HG02571 (cell line): ENCODE data around the gene LRRC9.
A peak's percentile ranks its signal among the peaks of the same experiment; 100 is the strongest.
"Not testable (repeated sequence)": the region's sequence is repeated elsewhere in the genome, so short reads cannot be mapped to it uniquely, and the experiment has no call there.

ENCODE experiments used
- ATAC-seq: cut with Tn5 transposase; IDR thresholded peaks from one replicate; pipeline ENCODE4 v1.9.1; 2021; ENCODE audit warnings: mild to moderate bottlenecking, moderate library complexity; ENCODE audit not compliant: unreplicated experiment

The LRRC9 gene

DNA sequence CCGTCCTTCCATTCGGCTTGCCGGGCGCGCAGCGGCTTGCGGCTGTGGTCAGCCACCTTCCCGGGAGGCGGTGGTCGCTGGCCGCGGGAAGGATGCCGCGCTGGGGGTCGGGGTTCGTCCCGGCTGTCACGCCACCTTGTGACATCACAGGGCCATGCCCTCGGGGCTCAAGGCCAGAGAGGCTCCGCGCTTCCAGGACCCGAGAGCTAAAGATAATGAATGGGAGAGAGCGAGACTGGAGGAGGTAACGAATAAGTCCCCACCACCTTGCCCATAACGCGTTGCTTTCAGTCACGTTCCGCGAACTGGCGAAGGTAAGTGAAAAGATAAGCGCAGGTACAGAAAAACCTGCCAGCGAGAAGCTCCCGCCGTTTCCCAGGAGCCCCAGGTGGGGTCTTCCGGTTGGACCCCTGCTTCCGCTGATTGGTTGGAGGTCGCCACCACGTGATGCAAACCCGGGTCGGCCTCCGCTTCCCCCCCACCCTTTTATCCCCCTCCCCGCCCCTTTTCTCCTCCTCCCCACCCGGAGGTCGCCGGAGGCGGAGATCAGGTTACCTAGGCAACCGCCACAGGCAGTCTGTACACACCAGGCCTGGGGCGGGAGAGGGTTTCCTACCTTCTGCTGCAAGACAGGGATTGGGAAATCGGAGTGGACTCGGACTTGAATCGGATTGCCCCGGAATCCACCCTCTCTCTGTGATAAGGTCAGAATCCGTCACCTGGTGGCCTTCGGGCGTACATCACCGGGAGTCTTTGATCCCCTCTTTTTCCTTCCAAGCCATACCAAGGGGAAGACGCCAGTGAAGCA, at the start of gene LRRC9:
LRRC9 (plus strand) TSS at position 575 of the 808 bp plus-strand sequence.
- ATAC-seq = no peak

DNA sequence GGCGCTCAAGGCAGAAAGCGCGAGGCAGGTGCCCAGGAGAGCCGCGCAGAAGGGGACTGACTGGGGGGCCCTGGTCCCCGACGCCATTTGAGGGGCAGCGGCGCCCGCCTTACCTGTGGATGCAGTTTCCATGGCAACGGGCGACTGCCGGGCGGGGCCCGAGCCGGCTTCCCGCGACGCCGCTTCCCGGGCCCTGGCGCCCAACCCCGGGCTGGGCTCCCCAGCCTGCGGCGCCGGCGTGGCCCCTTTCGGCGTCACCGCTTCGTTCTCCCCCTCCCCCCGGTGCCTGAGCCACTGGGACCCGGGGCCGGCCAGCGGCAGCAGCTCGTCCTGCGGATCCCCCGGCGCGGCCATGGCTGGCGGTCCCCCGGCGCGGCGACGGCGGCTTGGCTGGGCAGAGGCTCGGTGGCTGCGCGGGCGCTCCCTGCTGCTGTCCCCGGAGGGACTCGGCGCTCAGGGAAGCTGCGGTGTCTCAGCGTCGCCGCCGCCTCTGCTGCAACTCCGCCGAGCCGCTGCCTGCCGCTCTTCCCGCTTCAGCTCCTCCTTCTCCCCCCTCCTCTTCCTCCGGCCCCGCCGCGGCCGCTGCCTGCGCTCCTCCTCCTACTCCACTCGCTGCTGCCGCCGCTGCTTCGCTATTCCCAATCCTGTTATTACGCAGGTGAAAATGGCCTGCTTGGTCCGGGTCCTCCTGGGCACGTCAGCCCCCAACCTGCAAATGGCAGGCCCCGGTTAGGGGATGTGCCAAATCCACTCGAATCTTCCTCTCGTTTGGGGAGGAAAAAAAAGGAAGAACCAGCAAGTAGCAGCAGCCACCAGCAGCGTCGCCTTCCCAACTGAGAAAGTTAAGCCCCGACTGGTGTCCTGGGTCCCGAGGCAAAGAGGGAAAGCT, 49.4 kb upstream of the LRRC9 start, which contains the start of gene RTN1:
RTN1 (minus strand) TSS at position 500 of the 889 bp plus-strand sequence; CDS start at position 354, 146 bp downstream.
- no peak for ATAC-seq

DNA sequence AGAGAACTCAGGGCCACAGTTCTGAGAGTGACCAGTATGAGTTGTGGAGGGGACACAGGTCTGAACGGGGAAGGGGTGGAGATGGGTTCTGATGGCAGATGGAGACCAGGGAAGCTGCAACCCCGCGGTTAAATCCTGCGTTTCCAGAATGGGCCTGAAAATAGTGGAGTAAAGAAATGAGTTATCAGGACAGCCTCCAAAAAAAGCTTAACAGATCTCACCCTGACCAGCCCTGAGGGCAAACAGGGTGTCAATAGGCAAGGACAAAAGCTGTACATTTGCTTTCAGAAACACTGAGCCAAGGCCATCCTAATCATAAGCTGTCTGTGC, 48.8 kb upstream of the LRRC9 start:
- ATAC-seq = no peak

DNA sequence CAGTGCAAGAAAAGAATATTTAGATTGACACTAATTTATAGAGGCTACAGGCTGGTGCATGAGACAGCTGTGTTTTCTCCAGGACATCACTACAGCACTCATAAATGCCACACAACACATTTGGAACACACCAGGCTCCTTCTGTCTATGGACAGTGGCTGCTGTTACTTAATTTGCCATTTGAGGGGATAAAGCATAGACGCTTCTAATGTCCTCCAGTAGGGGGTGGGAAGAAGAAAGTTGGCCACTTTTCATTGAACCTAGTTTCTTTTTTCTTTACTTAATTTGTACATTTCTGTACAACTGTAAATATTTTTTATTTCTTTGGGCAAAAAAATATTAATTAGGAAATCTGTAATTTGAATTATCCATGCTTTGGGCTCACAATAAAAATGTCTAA, 37.0 kb upstream of the LRRC9 start:
- no peak for ATAC-seq

DNA sequence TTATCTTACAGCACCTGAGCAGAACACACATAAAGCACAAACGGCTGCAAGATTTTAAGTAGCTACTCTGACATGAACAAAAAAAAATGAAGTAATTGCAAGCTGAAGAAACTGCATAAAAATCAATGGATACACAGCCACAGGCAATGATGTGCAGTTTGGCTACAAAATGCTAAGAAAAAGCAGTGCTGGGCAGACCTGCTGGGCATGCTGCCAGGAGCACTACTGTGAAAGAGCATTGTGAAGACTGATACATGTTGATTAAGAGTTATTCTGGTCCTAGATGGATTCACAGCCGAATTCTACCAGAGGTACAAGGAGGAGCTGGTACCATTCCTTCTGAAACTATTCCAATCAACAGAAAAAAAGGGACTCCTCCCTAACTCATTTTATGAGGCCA, 29.3 kb upstream of the LRRC9 start:
- no peak for ATAC-seq

- no peak for ATAC-seq
These were observed 24.2 kb upstream of the LRRC9 start for GRCh38 chr14:59895721-59896120.

GRCh38 chr14:59897757-59898383, 22.1 kb upstream of the LRRC9 start:
- ATAC-seq = no peak

- ATAC-seq = no peak
These were observed 19.4 kb upstream of the LRRC9 start for GRCh38 chr14:59900556-59900955.

DNA sequence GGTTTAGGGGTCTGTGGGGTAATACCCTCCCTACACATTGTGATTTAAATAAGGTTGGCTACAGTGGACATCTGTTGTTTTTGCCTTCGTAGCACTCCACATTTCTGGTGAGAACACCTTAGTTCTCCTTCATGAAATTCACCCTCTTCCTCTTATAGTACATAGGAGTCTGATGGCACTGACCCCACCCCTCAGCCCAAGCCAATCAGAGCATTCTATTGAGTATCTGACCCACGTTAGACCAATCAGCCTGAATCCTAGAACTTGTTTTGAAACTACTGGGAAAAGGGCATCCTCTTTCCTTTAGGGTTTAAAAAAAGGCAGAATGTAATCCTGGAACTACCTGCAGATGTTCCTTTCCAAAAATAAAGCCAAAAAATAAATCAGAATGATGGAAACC, 15.8 kb upstream of the LRRC9 start:
- ATAC-seq = no peak

DNA sequence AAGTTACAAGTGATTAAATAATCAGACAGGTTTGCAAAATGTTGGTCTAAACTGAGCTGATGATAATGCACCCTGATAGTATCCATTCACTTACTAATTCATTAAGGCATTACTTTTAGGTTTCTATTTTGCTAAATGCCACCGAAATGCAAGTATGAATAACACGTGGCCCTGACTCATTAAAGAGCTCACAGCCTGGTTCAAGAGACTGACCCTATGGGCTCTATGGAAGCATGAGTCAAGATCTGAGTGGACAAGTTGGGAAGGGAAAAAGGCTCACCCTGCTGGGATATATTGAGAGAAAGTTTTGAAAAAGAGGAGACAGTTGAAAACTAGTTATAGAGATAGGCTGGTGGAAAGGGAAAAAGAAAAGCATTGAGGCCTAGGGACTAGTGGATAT, 14.8 kb upstream of the LRRC9 start:
- ATAC-seq = no peak

- ATAC-seq = no peak
These were observed 7.5 kb upstream of the LRRC9 start for GRCh38 chr14:59912443-59912842.

DNA sequence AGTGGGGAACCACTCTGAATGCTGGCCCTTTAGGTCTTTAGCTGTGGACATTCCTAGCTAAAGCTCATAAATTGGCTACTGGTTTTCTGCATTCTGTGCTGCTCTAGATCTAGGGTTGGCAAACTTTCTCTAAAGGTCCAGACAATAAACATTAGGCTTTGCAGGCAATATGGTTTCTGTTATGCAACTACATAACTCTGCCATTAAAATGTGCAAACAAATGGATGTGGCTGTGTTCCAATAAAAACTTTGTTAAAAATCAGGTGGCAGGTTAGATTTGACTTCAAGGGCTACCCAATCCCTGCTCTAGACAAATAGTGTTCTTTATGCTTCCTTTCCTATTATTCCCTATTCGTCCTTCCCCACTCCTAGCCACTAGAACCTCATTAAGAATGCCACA, 6.8 kb upstream of the LRRC9 start:
- ATAC-seq = no peak

DNA sequence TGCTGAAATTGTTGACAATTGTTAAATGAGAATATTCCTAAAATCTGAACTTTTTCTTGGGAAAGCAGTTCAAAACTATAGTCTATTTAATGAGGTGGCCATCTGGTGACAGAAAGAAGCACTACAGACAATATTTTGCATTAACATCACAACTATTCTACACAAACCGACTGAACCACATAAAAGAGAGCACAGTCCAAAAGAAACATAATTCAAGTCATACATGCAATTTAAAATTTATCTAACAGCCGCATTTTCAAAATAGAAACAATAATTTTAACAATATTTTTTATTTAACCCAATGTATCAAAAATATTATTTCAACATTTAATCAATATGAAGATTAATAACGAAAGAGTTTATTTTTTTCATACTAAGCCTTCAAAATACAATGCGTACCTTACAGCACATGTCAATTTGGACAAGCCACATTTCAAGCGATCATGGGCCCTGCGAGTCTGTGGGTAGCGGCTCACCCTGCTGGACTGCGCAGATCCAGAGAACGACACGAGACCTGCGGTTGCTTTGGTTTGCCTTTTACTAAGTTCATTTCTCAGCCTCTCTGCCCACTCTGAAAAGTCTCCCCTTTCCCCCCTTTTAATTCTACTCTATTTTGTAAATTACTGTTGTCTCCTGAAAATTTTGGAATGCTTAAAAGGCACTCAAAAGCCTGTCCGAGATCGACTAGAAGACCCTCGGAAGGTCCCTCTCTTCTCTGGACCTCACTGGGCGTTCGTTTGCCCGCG, 947 bp upstream of the LRRC9 start:
- no peak for ATAC-seq

DNA sequence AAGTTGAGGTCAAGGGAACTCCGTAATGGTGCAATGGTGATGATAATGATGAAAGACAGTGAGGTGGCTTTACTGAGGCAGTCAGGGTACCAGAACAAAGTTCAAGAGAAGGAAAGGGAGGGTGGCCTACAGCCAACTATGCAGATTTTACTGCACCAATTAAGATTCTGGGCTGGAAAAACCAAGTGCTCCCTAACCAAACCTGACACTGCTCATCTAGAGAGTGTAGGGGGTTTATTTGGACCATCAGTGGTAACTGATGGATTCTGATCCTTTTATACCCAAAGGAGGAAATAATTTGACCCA, 387 bp downstream of the LRRC9 start:
- no peak for ATAC-seq

DNA sequence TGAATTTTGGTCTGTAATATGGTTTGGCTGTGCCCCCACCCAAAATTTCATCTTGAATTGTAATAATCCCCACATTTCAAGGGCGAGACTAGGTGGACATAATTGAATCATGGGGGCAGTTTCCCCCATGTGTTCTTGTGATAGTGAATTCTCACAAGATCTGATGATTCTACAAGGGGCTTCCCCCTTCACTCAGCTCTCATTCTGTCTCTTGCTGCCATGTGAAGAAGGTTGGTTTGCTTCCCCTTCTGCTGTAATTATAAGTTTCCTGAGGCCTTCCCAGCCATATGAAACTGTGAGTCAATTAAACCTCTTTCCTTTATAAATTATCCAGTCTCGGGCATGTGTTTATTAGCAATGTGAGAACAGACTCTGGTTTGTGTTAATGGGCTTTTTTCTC, 5.9 kb downstream of the LRRC9 start:
- ATAC-seq = no peak

DNA sequence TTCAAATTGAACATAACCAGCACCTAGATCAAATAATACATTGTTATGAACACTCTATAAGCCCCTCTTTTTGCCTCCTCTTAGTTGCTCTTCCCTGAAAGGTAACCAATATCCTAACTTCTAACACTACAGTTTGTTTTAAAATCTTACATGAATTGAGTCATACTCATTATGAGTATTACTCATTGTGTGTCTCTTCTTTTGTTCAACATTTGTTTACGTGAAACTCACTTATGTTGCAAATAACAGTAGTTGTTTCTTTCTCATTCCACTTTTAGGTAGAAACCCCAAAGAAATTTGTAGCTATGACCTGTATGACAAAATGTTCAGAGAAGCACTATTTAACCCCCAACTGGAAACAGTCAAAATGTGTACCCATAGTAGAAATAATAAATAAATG, 6.6 kb downstream of the LRRC9 start:
- ATAC-seq = no peak

DNA sequence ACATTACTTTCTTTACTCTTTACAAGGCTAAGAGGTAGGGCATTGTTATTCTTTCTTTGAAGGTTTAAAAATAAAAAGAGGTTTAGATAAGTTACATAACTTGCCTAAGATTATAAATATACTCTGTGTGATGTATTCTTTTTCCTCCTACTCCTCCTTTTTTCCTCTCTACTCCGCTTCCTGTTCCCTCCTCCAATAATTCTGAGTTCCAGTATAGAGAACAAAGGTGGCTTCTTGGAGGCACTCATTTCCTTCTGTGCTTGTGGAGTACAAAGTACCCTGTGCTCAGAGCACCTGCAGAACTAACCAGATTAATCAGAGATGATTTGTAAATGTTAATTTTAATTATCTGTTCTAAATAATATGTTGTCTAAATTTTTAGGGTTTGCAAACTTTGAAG, 11.3 kb downstream of the LRRC9 start:
- ATAC-seq = no peak

DNA sequence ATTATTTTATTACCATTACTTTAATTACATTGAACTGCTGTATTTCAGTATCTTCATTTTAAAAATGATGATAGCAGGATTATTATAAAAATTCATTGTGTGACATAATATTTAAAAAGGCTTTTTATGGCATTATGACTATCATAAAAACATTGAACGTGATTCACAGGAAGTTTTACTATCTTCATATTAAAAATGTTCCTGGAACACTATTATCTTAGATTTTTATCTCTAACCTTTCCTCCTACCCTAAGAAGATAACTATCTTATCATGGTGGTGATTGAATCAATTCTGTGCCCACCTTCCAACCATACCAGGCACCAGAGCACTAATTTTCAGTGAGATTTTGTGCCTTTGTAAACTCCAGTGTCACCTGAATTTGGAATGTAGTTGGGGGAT, 16.2 kb downstream of the LRRC9 start:
- ATAC-seq = no peak

DNA sequence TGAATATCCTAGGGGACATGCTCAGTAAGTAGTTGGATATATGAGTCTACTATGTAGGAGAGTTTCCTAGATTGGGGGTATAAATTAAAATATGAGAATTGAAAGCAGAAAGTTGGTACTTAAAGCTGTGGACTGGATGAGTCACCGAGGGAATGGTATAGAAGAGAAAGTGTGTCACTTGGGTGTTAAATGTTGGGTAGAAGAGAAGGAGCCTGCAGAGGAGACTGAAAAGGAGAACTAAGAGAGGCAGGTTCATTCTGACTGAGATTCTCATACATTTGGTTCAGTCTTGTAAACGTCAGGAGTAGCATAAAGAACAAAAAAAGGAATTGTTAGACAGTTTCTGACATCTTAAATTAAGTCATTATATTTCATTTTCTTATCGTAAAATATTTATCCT, 19.9 kb downstream of the LRRC9 start:
- peak; percentile 54 for ATAC-seq

DNA sequence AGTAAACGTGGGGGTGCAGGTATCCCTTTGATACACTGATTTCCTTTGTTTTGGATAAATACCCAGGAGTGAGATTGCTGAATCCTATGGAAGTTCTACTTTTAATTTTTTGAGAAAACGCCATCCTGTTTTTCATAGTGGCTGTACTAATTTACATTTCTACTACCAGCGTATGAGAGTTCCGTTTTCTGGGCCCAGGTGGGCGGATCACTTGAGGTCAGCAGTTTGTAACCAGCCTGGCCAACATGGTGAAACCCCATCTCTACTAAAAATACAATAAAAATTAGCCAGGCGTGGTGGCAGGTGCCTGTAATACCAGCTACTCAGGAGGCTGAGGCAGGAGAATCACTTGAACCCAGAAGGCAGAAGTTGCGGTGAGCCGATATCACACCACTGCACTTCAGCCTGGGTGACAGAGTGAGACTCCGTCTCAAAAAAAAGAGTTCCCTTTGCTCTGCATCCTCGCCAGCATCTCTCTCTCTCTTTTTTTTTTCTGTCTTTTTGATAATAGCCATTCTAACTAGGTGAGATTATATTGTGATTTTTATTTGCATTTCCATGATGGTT, 22.4 kb downstream of the LRRC9 start:
- not testable (repeated sequence) for ATAC-seq

- ATAC-seq = no peak
These were observed 25.0 kb downstream of the LRRC9 start for GRCh38 chr14:59944909-59945308.
